HUDEP-2 (cell line): ENCODE results near the gene CACNA1C.

Source experiments
- DNase-seq, 76 experiments: peaks; one replicate each; lab custom pipeline; 2025; ENCODE audit not compliant: unreplicated experiment in 76 of 76; lab: John Stamatoyannopoulos, UW

CACNA1C gene

GRCh38 chr12:2646341-2646740, 593.6 kb downstream of the CACNA1C start:
- no peak for DNase-seq

- no peak for DNase-seq
Measured at GRCh38 chr12:2647186-2647585, 594.4 kb downstream of the CACNA1C start.

- no peak for DNase-seq
Measured at GRCh38 chr12:2648406-2648805, 595.6 kb downstream of the CACNA1C start.

- no peak for DNase-seq
Measured at GRCh38 chr12:2649201-2650030, 596.6 kb downstream of the CACNA1C start.

GRCh38 chr12:2650261-2651067, 597.7 kb downstream of the CACNA1C start:
- no peak for DNase-seq

- DNase-seq: no peak
Measured at GRCh38 chr12:2651068-2651965, 598.5 kb downstream of the CACNA1C start.

- no peak for DNase-seq
Measured at GRCh38 chr12:2652011-2652400, 599.2 kb downstream of the CACNA1C start.

- no peak for DNase-seq
Measured at GRCh38 chr12:2652401-2653081, 599.8 kb downstream of the CACNA1C start.

- no peak for DNase-seq
Measured at GRCh38 chr12:2653461-2653965, 600.7 kb downstream of the CACNA1C start.

- no peak for DNase-seq
Measured at GRCh38 chr12:2654311-2654710, 601.5 kb downstream of the CACNA1C start.

- DNase-seq: no peak
Measured at GRCh38 chr12:2654741-2655140, 602.0 kb downstream of the CACNA1C start.

- no peak for DNase-seq
Measured at GRCh38 chr12:2662524-2662923, 609.7 kb downstream of the CACNA1C start.

- DNase-seq: no peak
Measured at GRCh38 chr12:2664721-2665577, 612.2 kb downstream of the CACNA1C start.

GRCh38 chr12:2666411-2666810, 613.6 kb downstream of the CACNA1C start:
- DNase-seq: no peak

GRCh38 chr12:2666846-2667245, 614.1 kb downstream of the CACNA1C start:
- DNase-seq: no peak

GRCh38 chr12:2667716-2668440, 615.1 kb downstream of the CACNA1C start:
- no peak for DNase-seq

GRCh38 chr12:2668816-2669215, 616.0 kb downstream of the CACNA1C start:
- DNase-seq: no peak

GRCh38 chr12:2669560-2669959, 616.8 kb downstream of the CACNA1C start:
- no peak for DNase-seq

GRCh38 chr12:2672863-2673262, 620.1 kb downstream of the CACNA1C start:
- DNase-seq: no peak
